Ishikawa (cell line): ENCODE data around the gene MID1.

ENCODE experiments used
- CEBPB ChIP-seq: IDR thresholded peaks from 2 replicates; pipeline ENCODE4 v1.6.1; 2012
- CREB1 ChIP-seq: IDR thresholded peaks from 2 replicates; pipeline ENCODE4 v1.6.1; 2012; ENCODE audit warnings: low read depth
- EGR1 ChIP-seq: IDR thresholded peaks from 2 replicates; pipeline ENCODE4 v1.6.1; 2012
- EP300 ChIP-seq: IDR thresholded peaks from 2 replicates; pipeline ENCODE4 v1.6.1; 2012; ENCODE audit warnings: borderline replicate concordance
- FOXM1 ChIP-seq: IDR thresholded peaks from 2 replicates; pipeline ENCODE4 v1.6.1; 2012; ENCODE audit warnings: low read depth, borderline replicate concordance
- MAX ChIP-seq: IDR thresholded peaks from 2 replicates; pipeline ENCODE4 v1.6.1; 2012
- NFIC ChIP-seq: IDR thresholded peaks from 2 replicates; pipeline ENCODE4 v1.6.1; 2012
- RAD21 ChIP-seq: IDR thresholded peaks from 2 replicates; pipeline ENCODE4 v1.6.1; 2012; ENCODE audit warnings: low read depth
- REST ChIP-seq: IDR thresholded peaks from 2 replicates; pipeline ENCODE4 v1.6.1; 2012; ENCODE audit warnings: low read depth, mild to moderate bottlenecking
- TAF1 ChIP-seq: IDR thresholded peaks from 2 replicates; pipeline ENCODE4 v1.6.1; 2012; ENCODE audit warnings: low read depth, mild to moderate bottlenecking
- TCF12 ChIP-seq: IDR thresholded peaks from 2 replicates; pipeline ENCODE4 v1.6.1; 2012; ENCODE audit warnings: low read depth
- TEAD4 ChIP-seq: IDR thresholded peaks from 2 replicates; pipeline ENCODE4 v1.6.1; 2012
- USF1 ChIP-seq: IDR thresholded peaks from 2 replicates; pipeline ENCODE4 v1.6.1; 2012
- YY1 ChIP-seq: IDR thresholded peaks from 2 replicates; pipeline ENCODE4 v1.6.1; 2012; ENCODE audit warnings: low read depth
- ZBTB7A ChIP-seq: IDR thresholded peaks from 2 replicates; pipeline ENCODE4 v1.6.1; 2012; ENCODE audit warnings: low read depth

Gene MID1

GRCh38 chrX:10571260-10571659, 49.1 kb downstream of the MID1 start:
- TF ChIP-seq EP300: no peak
- TF ChIP-seq TCF12: no peak
- TF ChIP-seq EGR1: no peak
- no peak for TF ChIP-seq TEAD4
- TF ChIP-seq NFIC: no peak
- no peak for TF ChIP-seq USF1
- TF ChIP-seq ZBTB7A: no peak
- no peak for TF ChIP-seq RAD21
- no peak for TF ChIP-seq MAX
- TF ChIP-seq CEBPB: no peak
- no peak for TF ChIP-seq CREB1
- no peak for TF ChIP-seq YY1
- no peak for TF ChIP-seq REST
- no peak for TF ChIP-seq FOXM1
- TF ChIP-seq TAF1: no peak

GRCh38 chrX:10570601-10571000, 49.8 kb downstream of the MID1 start:
- no peak for TF ChIP-seq CREB1
- TF ChIP-seq MAX: no peak
- no peak for TF ChIP-seq REST
- no peak for TF ChIP-seq USF1
- TF ChIP-seq CEBPB: no peak
- TF ChIP-seq RAD21: no peak
- no peak for TF ChIP-seq TAF1
- TF ChIP-seq EP300: no peak
- TF ChIP-seq FOXM1: no peak
- TF ChIP-seq ZBTB7A: no peak
- TF ChIP-seq TEAD4: no peak
- TF ChIP-seq NFIC: no peak
- TF ChIP-seq TCF12: no peak
- no peak for TF ChIP-seq YY1
- TF ChIP-seq EGR1: no peak

GRCh38 chrX:10569946-10570345, 50.4 kb downstream of the MID1 start:
- no peak for TF ChIP-seq USF1
- TF ChIP-seq FOXM1: no peak
- no peak for TF ChIP-seq TEAD4
- no peak for TF ChIP-seq REST

- TF ChIP-seq FOXM1: no peak
- no peak for TF ChIP-seq CEBPB
- TF ChIP-seq YY1: no peak
- no peak for TF ChIP-seq RAD21
- TF ChIP-seq TEAD4: no peak
- no peak for TF ChIP-seq CREB1
- TF ChIP-seq NFIC: no peak
- TF ChIP-seq ZBTB7A: no peak
- no peak for TF ChIP-seq EP300
- TF ChIP-seq MAX: no peak
- no peak for TF ChIP-seq TAF1
- TF ChIP-seq EGR1: no peak
- no peak for TF ChIP-seq REST
- TF ChIP-seq TCF12: no peak
These were observed 52.0 kb downstream of the MID1 start for GRCh38 chrX:10568428-10568827.
